GM12892 (cell line): ENCODE data around the gene COL18A1.

Source experiments
- POLR2A ChIP-seq: IDR thresholded peaks from 2 replicates; pipeline ENCODE4 v1.6.1; 2011; ENCODE audit warnings: low read depth, low read length, control low read depth
- POLR2AphosphoS5 ChIP-seq: IDR thresholded peaks from 2 replicates; pipeline ENCODE4 v1.6.1; 2011; ENCODE audit warnings: low read depth, low read length, control low read depth
- TAF1 ChIP-seq: IDR thresholded peaks from 2 replicates; pipeline ENCODE4 v1.6.1; 2011; ENCODE audit warnings: low read depth, mild to moderate bottlenecking, control low read depth, low read length, borderline replicate concordance

DNA sequence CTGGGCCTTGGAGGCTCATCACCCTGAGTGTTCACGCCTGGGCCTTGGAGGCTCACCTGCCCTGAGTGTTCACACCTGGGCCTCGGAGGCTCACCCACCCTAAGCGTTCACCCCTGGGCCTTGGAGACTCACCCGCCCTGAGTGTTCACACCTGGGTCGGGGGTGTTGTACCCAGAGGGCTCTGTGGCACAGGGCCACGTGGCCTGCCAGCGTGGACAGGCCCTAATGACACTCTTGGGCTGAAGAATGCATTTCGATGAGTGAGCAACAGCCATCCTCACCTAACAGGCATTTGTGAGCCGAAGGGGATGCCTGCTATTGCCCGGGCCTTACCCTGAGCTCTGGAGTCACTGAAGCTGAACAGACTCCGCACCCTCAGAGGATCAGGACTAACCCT is 119.8 kb downstream of the COL18A1 start:
- TF ChIP-seq POLR2A (no peak), POLR2AphosphoS5 (no peak), TAF1 (no peak)
